HFF-Myc (cell line): ENCODE results near the gene GCK.

Source experiments
- DNase-seq: peaks from one replicate; pipeline ENCODE4 v3.0.0-alpha.2; 2011; ENCODE audit warnings: low read depth; ENCODE audit errors: extremely low read depth
- H3K4me3 ChIP-seq: replicated peaks from 2 replicates; pipeline ENCODE4 v1.5.1; 2011; ENCODE audit warnings: low read depth, mild to moderate bottlenecking, control low read depth, low read length
- CTCF ChIP-seq: IDR thresholded peaks from 2 replicates; pipeline ENCODE4 v1.5.1; 2012; ENCODE audit warnings: mild to moderate bottlenecking, low read depth, low read length, control low read depth; ENCODE audit errors: missing control alignments

GCK gene

GRCh38 chr7:44195889-44196288, 6.7 kb upstream of the GCK start:
- no peak for TF ChIP-seq CTCF
- no peak overlapping the region for H3K4me3 ChIP-seq
- no peak for DNase-seq

- DNase-seq: no peak
- H3K4me3 ChIP-seq: no peak overlapping the region
- no peak for TF ChIP-seq CTCF
Observed at GRCh38 chr7:44194562-44195145, 5.4 kb upstream of the GCK start.

GRCh38 chr7:44194069-44194468, 4.8 kb upstream of the GCK start:
- no peak for TF ChIP-seq CTCF
- no peak for DNase-seq
- H3K4me3 ChIP-seq: no peak overlapping the region

- no peak overlapping the region for H3K4me3 ChIP-seq
- TF ChIP-seq CTCF: no peak
- no peak for DNase-seq
Observed at GRCh38 chr7:44193011-44193802, 4.0 kb upstream of the GCK start.

GRCh38 chr7:44191171-44191570, 1.9 kb upstream of the GCK start:
- H3K4me3 ChIP-seq: no peak overlapping the region
- DNase-seq: no peak

More at GRCh38 chr7:44191171-44191570, 1.9 kb upstream of the GCK start:
- no peak for TF ChIP-seq CTCF
